Ectodermal cell (in vitro differentiated cells): Measurements from ENCODE around the gene AFDN.

Experiments used
- H3K27ac ChIP-seq: 2 replicates; pipeline ENCODE4 v1.7.0; 2013; ENCODE audit warnings: mild to moderate bottlenecking, low read depth, low read length; ENCODE audit not compliant: insufficient read depth, poor library complexity, severe bottlenecking
- H3K27me3 ChIP-seq: 2 replicates; pipeline ENCODE4 v1.7.0; 2013; ENCODE audit warnings: mild to moderate bottlenecking, low read length; ENCODE audit not compliant: insufficient read depth, control insufficient read depth, poor library complexity, severe bottlenecking
- H3K36me3 ChIP-seq: one replicate; pipeline ENCODE4 v1.7.0; 2013; ENCODE audit warnings: low read length; ENCODE audit not compliant: control insufficient read depth, insufficient read depth
- H3K4me1 ChIP-seq: one replicate; pipeline ENCODE4 v1.7.0; 2013; ENCODE audit warnings: low read length; ENCODE audit not compliant: control insufficient read depth, insufficient read depth
- H3K4me3 ChIP-seq: 2 replicates; pipeline ENCODE4 v1.7.0; 2013; ENCODE audit warnings: low read depth, low read length, control low read depth; ENCODE audit not compliant: insufficient read depth
- H3K9me3 ChIP-seq: 2 replicates; pipeline ENCODE4 v1.7.0; 2013; ENCODE audit warnings: mild to moderate bottlenecking, low read length, moderate library complexity; ENCODE audit not compliant: control insufficient read depth
- WGBS, 2 experiments: methylation state at CpG; one replicate each; pipeline ENCODE4 v1.1.7; 2013; ENCODE audit warnings: missing lambda C conversion rate in 2 of 2; 5-methylcytosine and 5-hydroxymethylcytosine counted together

Gene AFDN

DNA sequence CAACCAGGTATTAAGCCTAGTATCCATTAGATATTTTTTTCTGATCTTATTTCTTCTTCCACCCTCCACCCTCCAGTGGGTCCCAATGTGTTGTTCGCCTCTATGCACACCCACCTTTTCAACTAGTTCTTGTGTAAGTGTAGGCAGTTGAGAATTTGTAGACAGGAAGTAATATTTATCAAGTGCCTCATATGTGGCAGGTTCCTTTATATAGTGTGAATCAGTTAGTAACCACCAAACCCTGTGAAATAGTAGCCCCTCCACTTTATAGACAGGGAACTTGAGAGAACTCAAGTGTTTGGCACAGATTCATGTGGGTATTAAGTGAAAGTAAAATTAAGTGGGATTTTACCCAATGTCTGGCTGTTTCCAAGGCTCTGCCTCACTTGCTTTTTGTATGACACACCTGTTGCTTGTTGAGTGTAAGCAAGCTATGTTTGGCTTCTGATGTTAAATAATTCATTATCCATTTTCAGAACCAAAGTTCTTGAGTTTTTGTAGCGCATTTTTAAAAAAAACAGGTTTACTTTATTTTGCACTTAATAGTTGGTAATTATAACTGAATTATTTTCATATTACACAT is 24.8 kb downstream of the AFDN start:
- WGBS, 2 experiments: 100% methylated on average over 1 of the region's 2 CpGs; no CpG with 5 or more reads in 1 of the 2 experiments
- Histone ChIP-seq H3K4me3 (no peak overlapping the region), H3K27ac (no peak overlapping the region), H3K9me3 (no peaks in the 10 kb centered on the region), H3K4me1 (peaks cover 24% of the 10 kb centered on the region), H3K27me3 (no peaks in the 10 kb centered on the region), H3K36me3 (no peaks in the 10 kb centered on the region)

DNA sequence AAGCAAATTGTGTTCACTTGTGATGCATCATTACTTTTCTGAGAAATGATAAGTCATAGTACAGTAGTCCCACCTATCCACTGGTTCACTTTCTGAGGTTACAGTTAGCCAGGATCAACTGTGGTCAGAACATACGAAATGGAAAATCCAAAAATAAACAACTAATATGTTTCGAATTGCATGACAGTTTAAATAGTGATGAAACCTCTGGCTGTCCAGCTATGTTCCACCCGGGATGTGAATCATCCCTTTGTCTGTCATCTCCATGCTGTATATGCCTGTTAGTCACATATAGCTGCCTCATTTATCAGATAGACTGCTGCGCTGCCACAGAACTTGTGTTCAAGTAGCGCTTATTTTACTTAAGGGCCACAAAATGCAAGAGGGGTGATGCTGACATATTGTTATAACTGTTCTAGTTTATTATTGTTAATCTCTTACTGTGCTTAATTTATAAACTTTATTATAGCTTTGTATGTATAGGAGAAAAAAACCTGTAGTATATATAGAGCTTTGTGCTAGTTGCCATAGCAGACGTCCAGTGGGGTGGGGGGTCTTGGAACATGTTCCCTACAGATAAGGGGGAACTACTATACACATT is 29.2 kb downstream of the AFDN start:
- Histone ChIP-seq H3K36me3 (no peaks in the 10 kb centered on the region), H3K27me3 (no peaks in the 10 kb centered on the region), H3K9me3 (no peaks in the 10 kb centered on the region), H3K4me1 (peaks cover 32% of the 10 kb centered on the region), H3K27ac (no peak overlapping the region), H3K4me3 (no peak overlapping the region)
- 90 to 97% methylated on average over 6 of the region's 6 CpGs for WGBS, 2 experiments

DNA sequence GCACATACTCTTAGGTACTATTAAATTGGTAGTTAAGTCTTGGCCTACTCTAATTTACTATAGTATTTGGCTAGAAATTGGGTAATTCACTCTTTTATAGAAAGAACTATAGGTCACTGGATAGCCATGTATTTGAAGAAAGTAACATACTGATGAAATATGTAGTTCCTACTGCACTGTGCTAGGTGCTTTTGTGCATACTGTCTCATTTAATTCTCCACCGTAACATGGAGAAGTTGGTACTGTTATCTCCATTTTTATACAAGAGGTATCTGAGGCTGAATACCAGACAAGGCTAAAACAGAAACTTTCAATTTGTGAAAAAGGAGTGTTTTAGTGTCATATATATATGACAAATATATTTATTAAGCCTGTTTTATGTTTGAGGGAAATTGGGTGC is 29.8 kb downstream of the AFDN start:
- no peak overlapping the region for H3K27ac ChIP-seq
- no peak overlapping the region for H3K4me3 ChIP-seq
- H3K27me3 ChIP-seq: no peaks in the 10 kb centered on the region
- H3K4me1 ChIP-seq: peaks cover 29% of the 10 kb centered on the region
- WGBS, 2 experiments: 91 to 100% methylated on average over 1 of the region's 1 CpG
- no peaks in the 10 kb centered on the region for H3K9me3 ChIP-seq
- H3K36me3 ChIP-seq: no peaks in the 10 kb centered on the region

DNA sequence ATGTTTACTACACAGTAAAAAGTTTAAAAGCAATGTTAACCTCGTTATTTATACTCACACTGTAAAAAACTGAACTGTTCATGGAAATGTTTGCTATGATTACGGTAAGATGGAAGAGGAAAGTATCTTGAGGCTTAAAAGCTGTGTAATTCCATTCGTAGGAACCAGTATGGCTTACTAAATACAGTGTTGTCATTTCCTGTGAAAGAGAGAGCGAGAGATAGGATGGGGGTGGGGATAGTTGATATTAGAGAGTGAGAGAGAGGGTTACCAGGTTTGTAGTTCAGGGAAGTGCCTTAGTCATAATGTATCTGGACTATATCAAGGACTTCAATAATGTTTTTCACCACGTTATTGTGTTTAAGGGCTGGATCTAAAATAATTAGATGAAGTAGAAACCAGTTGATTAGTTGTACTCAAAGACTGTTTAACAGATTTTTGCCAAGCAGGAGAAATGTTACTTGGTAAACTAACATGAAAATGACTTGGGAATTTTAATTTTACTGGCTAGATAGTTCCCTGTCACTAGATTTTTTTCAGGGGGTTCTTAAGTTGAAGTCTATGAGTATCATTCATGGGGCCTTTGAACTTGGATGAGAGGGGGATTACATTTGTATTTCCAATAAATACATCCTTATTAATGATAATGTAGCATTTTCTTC is 30.4 kb downstream of the AFDN start:
- no peaks in the 10 kb centered on the region for H3K9me3 ChIP-seq
- H3K4me3 ChIP-seq: no peak overlapping the region
- WGBS, 2 experiments: 50 to 57% methylated on average over 5 of the region's 5 CpGs
- H3K27ac ChIP-seq: no peak overlapping the region
- peaks cover 30% of the 10 kb centered on the region for H3K4me1 ChIP-seq
- H3K27me3 ChIP-seq: no peaks in the 10 kb centered on the region
- H3K36me3 ChIP-seq: no peaks in the 10 kb centered on the region

DNA sequence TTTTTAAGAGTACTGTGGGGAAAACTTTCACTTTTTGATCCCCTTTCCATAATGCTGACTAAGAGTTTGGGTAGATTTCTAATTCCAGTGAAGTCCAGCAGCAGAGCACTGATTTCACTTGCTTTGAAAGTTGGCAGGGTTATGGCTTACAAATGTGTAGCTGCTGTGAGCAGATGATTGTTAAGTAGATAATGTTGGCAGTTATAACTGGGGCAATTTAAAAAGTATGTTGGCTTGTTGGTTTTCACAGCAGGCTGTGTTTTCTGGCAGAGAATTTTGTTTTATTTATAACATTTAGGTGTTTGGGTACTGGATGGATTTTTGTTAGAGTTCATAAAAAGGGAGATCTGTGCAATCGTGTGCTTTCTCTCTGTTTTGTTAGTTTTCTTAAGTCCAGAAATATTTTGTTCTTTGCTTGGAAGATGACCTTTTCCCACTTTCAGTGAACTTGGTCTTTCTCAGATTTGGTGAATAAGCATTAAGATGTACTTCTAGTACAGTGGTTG is 31.4 kb downstream of the AFDN start:
- Histone ChIP-seq H3K27me3 (no peaks in the 10 kb centered on the region), H3K4me3 (no peak overlapping the region), H3K27ac (no peak overlapping the region), H3K4me1 (peaks cover 30% of the 10 kb centered on the region), H3K36me3 (no peaks in the 10 kb centered on the region), H3K9me3 (no peaks in the 10 kb centered on the region)
- WGBS, 2 experiments: 83 to 93% methylated on average over 1 of the region's 1 CpG

DNA sequence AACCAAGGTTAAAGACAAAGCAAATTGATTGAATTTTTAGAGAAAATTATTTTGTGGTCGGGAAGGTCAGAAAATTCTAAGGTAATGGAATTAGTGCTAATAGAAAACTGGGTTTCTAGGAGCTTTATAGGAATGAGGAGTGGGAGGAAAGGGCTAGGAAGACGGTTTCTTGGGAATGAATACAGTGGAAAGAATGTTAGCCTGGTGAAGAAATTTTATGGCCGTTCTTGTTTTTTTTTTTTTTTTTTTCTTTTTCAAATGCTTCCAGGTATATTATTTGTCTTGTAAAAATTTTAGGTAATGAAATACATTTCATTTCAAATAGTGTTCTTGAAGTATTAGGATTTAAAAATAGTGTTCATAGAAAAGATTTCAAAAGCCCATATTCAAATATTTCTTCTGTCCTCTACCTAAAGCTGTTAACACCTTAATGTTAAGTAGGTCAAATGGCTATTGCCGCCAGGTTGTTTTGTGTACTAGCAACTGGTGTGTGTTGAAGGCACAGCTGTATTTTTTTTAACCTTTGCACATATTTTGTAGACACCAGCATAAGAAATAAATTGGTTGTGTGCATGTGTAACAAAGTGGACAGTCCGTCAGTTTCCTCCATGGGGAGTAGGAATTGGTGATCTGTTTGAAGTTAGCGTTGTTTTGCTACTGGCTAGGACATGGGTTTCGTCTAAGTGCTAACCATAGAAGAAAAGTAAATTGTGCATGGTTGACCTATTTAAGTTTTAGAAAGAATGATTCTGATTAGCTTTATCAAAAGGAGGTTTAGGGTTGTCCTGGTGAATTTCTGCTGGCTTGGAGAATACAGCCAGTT is 32.3 kb downstream of the AFDN start:
- no peaks in the 10 kb centered on the region for H3K36me3 ChIP-seq
- peaks cover 30% of the 10 kb centered on the region for H3K4me1 ChIP-seq
- 50 to 60% methylated on average over 5 to 7 of the region's 7 CpGs for WGBS, 2 experiments
- H3K9me3 ChIP-seq: no peaks in the 10 kb centered on the region
- no peaks in the 10 kb centered on the region for H3K27me3 ChIP-seq
- no peak overlapping the region for H3K27ac ChIP-seq
- H3K4me3 ChIP-seq: no peak overlapping the region

DNA sequence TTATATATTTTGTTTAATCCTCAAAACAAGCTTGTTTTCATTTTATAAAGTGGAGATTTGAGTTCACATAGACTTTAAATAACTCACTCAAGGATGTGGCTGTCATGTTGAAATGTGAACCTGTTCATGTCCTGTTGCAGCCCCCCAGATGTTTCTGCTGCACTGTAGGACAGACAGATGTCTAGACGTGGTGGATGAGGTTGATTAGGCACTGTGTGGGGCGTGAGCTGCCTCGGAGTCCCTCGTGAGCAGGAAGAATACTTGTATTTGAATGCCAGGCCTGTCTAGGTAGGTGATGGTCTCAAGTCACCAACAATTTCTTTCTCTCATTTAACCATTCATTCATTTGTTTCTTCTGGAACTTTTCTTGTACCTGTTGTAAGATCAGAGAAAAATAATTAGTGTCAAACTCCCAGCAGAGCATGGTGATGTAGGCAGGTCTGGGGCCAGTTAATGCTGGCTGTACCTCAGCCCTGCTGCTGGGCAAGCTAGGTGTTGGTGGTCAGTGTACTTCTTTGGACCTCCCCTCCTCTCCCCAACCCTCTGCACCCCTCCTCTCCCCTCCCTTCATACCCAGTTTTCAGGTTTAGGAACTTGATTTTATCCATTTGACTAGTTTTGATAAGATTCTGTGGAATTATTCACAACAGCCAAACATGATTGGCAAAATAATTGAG is 34.0 kb downstream of the AFDN start:
- Histone ChIP-seq H3K27ac (no peak overlapping the region), H3K4me1 (peaks cover 30% of the 10 kb centered on the region), H3K4me3 (no peak overlapping the region), H3K27me3 (no peaks in the 10 kb centered on the region), H3K36me3 (no peaks in the 10 kb centered on the region), H3K9me3 (no peaks in the 10 kb centered on the region)
- WGBS, 2 experiments: 48 to 58% methylated on average over 3 to 4 of the region's 4 CpGs

DNA sequence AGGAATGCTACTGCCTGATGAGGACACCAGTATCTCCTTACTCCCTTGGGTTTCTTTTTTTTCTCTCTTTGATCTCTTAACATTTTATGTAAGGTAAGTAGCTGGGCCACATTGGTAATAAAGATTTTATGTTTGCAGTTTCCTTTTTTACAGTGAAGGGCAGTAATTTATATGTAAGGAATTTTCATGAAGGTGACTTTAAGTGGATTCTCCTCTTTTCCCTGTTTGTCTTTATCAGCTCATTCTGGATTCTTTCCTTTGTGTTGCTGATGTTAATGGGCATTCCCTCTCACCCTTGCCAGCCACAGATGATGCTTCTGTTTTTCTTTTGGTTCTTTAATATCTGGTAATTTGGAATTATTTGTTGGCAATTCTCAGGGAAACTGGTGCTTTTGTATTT is 34.7 kb downstream of the AFDN start:
- no peaks in the 10 kb centered on the region for H3K27me3 ChIP-seq
- peaks cover 30% of the 10 kb centered on the region for H3K4me1 ChIP-seq
- H3K36me3 ChIP-seq: no peaks in the 10 kb centered on the region
- H3K27ac ChIP-seq: no peak overlapping the region
- H3K9me3 ChIP-seq: no peaks in the 10 kb centered on the region
- no peak overlapping the region for H3K4me3 ChIP-seq

DNA sequence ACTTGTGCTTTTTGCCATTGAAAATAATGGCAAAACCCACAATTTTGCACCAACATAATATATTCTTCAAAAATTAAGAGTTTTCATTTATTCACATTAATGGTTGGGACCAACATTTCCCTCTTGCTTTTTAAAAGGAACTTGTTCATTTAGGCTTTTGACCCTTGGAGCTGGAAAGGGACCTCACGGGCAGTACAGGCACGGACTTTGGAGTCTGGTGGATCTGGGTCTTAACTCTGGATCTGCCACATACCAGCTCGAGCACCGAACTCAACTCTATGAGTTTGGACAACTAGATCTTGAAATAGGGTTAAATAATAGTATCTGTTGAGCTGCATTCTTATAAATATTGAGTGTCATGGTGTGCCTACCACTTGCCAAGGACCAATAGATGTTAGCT is 37.2 kb downstream of the AFDN start:
- Histone ChIP-seq H3K4me3 (no peak overlapping the region), H3K27me3 (no peaks in the 10 kb centered on the region), H3K9me3 (no peaks in the 10 kb centered on the region), H3K4me1 (peaks cover 21% of the 10 kb centered on the region), H3K27ac (no peak overlapping the region), H3K36me3 (peaks cover 8% of the 10 kb centered on the region)
- 94 to 99% methylated on average over 4 of the region's 4 CpGs for WGBS, 2 experiments
